GM18502 (cell line): ENCODE results near the gene DIRAS1.

ENCODE experiments used
- ATAC-seq: cut with Tn5 transposase; IDR thresholded peaks from one replicate; pipeline ENCODE4 v1.9.1; 2021; ENCODE audit warnings: mild to moderate bottlenecking; ENCODE audit not compliant: unreplicated experiment, poor library complexity

DIRAS1 gene

GRCh38 chr19:2756477-2756876, 35.3 kb upstream of the DIRAS1 start:
- no peak for ATAC-seq

- ATAC-seq = no peak
Measured at GRCh38 chr19:2755811-2756210, 34.6 kb upstream of the DIRAS1 start.

GRCh38 chr19:2755448-2755705, 34.2 kb upstream of the DIRAS1 start:
- ATAC-seq = no peak

GRCh38 chr19:2754659-2755447, 33.7 kb upstream of the DIRAS1 start:
- no peak for ATAC-seq

GRCh38 chr19:2751438-2751830, 30.3 kb upstream of the DIRAS1 start:
- no peak for ATAC-seq

GRCh38 chr19:2750808-2751437, 29.8 kb upstream of the DIRAS1 start:
- ATAC-seq = no peak

GRCh38 chr19:2747349-2747748, 26.2 kb upstream of the DIRAS1 start:
- ATAC-seq = no peak

- no peak for ATAC-seq
Measured at GRCh38 chr19:2744113-2744512, 22.9 kb upstream of the DIRAS1 start.

- ATAC-seq = no peak
Measured at GRCh38 chr19:2743099-2743498, 21.9 kb upstream of the DIRAS1 start.

GRCh38 chr19:2740314-2740656, 19.1 kb upstream of the DIRAS1 start:
- ATAC-seq = no peak

- ATAC-seq = peak; percentile 95
Measured at GRCh38 chr19:2739602-2740313, 18.6 kb upstream of the DIRAS1 start, which contains the start of gene SLC39A3. TSS of gene SLC39A3 (minus strand) at chr19:2740017. CDS start at chr19:2737257, 2,760 bp downstream.

GRCh38 chr19:2736550-2737190, 15.5 kb upstream of the DIRAS1 start:
- ATAC-seq = no peak

- ATAC-seq = no peak
Measured at GRCh38 chr19:2735374-2735773, 14.2 kb upstream of the DIRAS1 start.

GRCh38 chr19:2734589-2735288, 13.6 kb upstream of the DIRAS1 start:
- ATAC-seq = no peak

GRCh38 chr19:2733930-2734588, 12.9 kb upstream of the DIRAS1 start:
- no peak for ATAC-seq

GRCh38 chr19:2732883-2733282, 11.7 kb upstream of the DIRAS1 start:
- no peak for ATAC-seq

- ATAC-seq = no peak
Measured at GRCh38 chr19:2732157-2732725, 11.1 kb upstream of the DIRAS1 start.

- ATAC-seq = no peak
Measured at GRCh38 chr19:2731181-2731995, 10.2 kb upstream of the DIRAS1 start.
